ELR (cell line): ENCODE results near the gene FANK1.

Experiments
- DNase-seq: peaks from one replicate; pipeline ENCODE4 v3.0.0-alpha.2; 2015; ENCODE audit warnings: low read depth

FANK1 gene, protein sequence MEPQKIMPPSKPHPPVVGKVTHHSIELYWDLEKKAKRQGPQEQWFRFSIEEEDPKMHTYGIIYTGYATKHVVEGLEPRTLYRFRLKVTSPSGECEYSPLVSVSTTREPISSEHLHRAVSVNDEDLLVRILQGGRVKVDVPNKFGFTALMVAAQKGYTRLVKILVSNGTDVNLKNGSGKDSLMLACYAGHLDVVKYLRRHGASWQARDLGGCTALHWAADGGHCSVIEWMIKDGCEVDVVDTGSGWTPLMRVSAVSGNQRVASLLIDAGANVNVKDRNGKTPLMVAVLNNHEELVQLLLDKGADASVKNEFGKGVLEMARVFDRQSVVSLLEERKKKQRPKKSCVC

DNA sequence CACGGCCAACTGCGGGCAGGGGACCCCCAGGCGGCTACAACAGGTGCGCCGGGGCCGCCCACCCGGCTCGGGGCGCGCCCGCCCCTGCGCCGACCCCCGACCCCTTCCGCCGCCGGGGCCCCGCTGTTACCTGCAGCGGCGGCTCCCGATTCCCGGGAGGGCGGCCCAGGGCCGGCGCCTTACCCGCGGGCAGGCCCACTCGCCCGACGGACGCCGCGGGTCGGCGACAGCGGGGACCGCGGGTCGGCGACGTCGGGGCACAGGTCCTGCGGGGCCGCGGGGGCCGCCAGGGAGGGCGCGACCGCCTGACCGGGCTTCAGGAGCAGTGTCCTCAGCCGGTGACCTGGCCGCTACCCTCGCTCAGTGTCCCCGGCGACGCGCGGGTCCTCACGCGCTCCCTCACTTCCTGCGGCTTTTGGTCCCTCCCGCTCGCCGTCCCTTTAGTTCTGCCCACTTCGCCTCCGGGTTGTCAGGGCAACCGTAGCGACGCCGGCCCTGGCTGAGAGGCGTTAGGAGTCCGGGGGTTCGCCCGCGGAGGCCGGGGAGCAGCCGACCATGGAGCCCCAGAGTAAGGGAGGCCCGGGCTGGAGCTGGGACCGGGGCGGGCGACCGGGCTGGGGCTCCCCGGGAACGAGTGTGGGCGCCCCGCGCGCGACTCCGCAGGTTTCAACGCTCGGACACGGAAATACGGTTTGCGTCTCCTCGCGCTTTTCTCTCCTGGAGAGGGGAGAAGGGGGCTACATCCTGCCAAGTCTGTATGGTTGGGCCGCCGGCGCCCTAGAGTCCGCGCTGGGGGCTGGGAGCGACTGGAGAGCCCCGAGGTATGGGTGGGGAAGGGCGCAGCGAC lies at the start of gene FANK1:
Gene FANK1, plus strand, starts transcription at position 477 of the 847 bp plus-strand sequence. Its CDS starts 79 bp downstream, at position 556.
- DNase-seq: peak; percentile 89

DNA sequence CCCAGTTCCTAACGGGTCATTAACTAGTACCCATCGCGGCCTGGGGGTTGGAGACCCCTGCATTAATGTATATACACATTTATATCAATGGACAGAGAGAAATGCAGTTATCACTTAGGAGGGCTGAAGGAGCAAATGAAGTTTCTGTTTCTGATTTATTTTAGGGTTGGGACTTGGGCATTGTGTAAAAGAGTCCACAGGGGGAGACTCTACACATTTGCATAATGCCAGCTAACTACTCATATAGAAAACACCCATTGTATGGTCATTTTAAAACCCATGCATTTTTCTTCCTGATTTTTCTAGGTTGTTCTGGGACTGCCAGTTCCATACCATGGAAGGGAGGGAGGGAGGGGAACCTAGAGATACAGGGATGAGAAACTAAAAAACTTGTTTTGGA lies 49.5 kb upstream of the FANK1 start:
- no peak for DNase-seq

DNA sequence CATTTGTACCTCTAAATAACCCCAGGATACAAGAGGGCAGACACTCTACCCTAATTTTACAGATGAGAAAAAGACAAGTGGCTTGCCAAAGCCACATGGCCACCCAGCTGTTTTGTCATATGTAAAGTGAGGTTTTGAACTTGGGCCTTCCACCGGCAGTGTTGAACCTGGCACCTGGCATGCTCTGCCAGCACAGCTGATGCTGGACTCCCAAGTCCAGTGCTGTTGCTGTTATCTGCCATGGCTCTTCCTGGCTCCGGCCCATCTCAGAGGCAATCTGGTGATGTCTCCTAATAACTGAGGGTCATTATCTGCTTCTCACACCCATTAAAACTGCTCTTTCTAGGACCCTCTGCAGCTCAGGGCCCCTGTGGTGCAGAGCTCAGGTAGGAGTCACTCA lies 48.0 kb upstream of the FANK1 start:
- DNase-seq: no peak

DNA sequence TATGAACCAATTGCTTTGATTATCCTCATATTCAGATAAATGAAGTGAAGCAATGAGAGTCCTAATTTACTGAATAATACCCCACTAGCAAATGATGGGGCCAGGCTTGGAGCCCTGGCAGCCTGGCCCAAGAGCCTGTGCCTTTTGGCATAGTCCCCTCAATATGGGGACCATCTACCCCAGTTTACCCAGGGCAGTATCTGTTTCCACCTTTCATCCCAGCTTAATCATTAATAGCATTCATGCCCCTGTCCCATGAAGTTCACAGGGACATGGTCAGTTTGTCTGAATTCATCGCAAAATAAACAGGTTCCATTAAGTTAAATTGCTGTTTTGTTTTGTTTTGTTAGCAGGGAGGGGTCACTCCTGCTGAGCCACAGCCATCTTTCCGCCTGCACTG lies 47.5 kb upstream of the FANK1 start:
- DNase-seq: no peak

DNA sequence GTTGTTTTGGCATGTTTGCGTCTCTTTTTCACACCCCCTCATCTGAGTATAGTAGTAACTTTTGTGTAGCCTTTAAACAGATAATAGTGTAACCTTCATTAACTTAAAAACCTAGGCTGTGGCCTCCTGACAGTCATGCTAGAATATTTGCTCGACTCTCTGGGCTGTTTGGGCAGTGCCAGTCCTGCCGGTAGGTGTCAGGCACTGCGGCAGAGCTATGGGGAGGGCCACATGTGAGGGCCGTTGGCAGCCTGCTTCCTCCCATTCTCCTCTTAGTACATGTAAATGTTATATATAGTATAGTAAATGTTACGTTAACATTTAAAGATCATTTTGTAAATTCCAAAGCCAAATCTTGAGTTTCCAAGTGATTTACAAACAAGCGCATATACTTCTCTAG lies 46.9 kb upstream of the FANK1 start:
- no peak for DNase-seq

DNA sequence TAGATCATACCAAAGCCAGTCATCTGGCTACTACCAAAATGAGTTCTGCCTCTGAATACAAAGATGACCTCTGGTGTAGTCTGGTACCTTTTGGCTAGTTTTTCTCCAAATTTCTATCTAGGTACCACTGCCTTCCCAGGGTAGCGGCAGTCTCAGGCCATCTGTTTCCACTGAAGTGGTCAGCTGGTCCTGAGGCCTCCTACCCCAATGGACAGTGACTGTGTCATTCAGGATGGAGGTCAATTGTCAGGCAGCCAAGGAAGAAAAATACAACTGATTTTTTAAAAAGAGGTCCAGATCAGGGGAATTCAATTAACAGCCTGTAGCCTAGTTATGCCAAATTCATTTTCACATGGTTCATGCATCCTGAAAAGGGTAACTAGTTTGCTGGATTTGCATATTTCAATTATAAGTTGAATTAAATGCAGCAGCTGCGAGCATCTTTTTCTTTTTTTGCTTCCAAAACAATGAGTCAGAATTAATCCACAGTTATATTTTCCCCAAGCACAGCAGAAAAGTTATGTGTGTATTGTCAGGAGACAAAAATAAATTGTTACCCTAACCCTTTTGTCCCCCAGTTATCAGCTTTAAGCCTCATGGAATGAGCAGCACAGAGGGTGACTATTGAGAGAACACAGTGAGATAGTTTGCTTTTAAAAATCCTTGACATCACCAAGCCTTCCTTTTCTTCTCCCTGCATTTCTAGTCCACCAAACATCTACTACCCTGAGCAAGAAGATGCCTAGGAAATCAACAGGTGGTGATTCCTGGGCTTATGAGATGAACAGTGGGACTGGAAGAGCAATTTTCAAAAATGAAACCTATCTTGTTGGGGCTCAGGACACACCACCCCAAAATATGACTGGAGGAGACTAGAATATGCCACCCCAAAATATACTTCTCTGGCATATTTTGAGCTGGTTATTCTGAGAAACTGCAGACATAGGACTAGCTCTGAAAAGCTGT lies 45.3 kb upstream of the FANK1 start:
- no peak for DNase-seq

DNA sequence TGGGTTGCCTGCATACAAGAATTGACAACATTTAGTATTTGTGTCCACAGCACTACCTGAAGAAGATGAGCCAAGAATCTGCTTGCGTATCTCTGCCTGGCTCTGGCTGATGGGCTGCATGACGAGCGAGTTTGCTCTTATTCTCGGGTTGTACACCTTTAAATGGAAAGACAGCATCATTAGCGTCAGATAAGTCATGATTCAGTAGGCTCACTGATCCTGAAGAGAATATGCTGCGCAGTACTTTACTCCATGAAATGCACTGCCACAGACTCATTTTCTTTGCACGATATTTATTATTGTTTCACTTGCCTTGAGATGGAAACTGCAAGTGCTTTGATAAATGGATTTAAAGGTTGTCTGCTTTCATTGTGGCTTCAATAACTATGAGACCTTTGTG lies 43.9 kb upstream of the FANK1 start:
- DNase-seq: no peak

DNA sequence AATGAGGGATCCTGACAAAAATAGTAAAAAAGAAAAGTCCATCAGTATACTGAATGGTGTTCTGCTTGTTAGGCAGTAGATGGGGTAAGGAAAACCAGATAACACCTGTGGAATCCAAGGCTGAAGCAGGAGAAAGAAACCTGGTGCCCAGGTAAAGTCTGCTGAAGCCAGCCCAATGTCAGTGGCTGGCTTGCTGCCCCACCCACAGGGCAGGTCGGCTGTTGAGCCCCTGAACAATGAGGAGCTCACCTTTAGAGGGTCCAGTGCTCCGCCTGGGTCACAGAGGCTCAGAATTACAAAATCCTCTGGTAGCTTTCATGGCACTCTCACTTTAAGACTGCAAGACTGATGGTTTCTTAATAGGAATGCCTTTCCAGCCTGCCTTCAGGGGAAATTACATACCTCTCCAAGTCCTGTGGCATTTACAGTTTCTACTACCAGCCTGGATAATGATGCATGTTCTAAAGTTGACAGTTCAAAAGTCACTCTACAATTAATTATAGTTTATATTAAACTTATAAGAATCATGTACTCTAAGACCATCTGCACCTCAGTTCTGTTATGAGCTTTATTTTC lies 39.1 kb upstream of the FANK1 start:
- DNase-seq: no peak

DNA sequence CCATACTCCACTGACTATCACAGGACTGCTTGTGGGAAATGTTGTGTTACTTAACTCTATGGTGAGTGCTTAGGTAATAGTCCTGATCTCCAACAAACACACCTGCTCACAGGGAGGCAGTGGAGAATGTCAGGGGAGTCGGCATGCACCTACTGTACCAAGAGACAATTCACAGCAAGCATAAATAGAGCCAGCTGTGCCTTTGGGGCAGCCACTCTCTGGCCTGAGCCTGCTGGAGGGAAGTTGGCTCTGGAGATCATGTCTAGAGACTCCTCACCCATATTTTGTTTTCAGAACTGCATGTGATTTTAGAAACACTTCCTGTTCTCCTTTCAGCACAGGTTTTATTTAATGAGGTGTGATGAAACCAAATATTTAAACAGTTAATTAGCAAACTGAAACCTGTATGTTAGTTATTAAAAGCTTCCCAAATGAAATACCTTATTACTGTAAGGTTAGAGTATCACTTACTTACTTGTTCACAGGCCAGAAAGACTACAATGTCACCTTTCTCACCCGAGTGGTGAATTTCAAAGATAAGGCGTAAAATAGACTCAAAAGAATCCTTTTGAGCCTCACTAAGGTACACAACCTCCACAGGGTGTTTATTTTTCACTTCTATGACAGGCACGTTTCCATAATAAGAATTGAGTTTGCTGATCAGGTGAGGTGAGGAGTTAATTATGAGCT lies 37.1 kb upstream of the FANK1 start:
- no peak for DNase-seq

DNA sequence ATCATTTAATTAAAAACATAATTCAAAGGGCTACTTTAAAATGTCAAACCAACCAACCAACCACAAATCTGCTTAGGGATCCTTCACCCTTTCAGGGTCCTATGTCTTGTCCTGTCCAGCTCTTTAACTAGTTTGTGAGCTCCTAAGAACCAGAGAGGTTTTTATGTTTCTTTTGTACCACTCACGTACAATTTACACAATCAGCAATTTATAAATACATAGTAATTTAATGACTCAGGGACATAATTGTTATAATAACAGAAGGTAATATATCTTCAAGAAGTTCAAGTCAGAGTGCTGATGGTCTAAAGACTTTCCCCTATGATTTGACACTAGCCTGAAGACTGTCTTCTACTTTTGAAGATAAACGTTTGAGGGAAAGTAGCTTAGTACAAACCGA lies 31.2 kb upstream of the FANK1 start:
- no peak for DNase-seq

DNA sequence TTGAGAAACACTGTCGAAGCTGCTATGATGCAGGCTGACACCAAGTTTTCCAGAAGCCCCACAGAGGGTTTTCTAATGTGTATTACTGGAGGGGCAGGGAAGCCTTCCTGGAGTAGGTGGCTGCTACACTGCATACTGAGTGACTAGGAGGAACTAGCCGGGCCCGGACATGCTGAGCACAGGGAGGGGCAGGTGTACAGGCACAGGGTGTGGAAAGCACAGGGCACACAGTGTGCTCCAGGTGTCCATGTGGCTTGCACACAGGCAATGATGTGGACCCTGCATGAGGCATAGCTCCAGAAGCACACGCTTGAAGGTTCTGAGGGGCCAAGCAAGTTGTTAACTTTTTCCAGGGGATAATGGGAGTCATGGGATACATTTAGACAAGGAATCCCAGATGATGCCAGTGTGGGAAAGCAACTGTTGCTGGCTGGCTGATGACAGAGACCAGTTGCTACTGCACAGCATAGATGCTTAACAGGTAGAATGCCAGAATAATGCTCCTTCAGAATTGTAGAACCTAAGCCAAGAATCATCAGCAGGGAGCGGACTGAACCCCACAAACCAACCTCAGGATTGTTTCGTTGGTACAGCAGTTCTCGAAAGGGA lies 29.8 kb upstream of the FANK1 start:
- DNase-seq: no peak

DNA sequence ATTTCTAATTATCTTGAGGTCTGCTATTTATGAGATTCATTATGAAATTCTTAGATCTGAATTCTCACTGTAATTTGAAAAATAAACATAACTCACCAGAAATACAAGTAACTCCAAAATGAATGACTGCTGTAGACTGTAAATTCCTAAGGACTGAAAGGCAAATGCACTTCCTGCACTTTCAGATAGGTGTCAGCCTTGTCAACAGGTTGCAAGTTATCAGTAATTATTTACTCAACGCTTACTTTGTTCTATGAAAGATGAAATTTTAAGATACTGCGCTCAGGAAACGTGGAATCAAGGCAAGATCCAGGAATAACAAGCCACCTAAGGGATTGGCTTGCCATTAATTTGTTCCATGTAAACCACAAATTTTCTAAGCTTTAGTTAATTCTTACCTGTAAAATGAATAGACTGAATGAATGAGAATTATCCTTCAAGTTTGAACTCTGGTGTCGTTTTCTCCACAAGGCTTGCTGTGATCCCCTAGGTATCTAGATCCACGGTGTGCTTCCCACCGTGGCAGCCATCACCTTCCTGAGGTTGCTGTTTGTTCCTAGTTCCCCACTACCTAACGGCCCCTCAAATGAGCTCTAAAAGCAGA lies 27.9 kb upstream of the FANK1 start:
- DNase-seq: peak; percentile 70

DNA sequence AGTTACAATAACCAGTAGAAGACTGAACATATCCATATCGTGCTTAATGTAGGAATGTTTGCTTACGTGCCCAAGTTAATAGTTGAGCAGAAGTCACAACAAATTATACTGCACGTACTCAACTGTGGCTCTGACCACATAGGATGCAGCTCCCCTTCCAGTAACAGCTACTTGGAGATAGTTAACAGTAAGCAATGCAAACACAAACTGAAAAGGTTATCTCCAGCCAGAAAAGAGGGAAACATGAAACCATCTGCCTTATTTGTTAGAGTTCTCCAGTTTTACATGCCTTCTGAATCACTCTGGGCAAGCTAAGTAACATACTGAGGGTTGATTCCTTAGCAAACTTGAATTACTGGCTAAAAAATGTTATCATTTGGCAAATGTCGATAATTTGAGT lies 25.0 kb upstream of the FANK1 start:
- no peak for DNase-seq

DNA sequence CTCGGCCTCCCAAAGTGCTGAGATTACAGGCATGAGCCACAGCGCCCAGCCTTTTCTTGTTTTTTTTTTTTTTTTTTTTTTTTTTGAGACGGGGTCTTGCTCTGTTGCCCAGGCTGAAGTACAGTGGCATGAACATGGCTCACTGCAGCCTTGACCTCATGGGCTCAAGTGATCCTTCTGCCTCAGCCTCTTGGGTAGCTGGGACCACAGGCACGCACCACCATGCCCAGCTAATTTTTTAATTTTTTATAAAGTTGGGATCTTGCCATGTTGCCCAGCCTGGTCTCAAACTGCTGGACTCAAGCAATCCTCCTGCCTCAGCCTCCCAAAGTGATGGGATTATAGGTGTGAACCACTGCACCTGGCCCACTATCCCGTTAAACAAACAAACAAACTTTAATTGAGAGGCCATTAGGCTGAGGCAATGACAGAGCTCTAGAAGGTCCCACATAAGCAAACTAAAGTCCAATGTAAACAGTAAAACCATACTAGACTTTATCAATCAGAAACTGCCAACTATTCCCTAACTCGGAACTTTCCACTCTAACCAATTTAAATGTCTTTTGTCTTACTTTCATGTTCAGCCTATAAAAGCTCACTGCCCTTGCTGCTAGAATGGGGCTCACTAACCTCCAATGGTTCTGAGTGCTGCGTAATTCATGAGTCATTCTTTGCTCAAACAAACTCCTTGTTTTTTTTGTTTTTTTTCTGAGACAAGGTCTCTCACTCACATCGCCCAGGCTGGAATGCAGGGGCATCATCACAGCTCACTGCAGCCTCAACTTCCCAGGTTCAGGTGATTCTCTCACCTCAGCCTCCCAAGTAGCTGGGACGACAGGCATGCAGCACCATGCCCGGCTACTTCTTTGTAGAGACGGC lies 17.2 kb upstream of the FANK1 start:
- peak; percentile 95 for DNase-seq

DNA sequence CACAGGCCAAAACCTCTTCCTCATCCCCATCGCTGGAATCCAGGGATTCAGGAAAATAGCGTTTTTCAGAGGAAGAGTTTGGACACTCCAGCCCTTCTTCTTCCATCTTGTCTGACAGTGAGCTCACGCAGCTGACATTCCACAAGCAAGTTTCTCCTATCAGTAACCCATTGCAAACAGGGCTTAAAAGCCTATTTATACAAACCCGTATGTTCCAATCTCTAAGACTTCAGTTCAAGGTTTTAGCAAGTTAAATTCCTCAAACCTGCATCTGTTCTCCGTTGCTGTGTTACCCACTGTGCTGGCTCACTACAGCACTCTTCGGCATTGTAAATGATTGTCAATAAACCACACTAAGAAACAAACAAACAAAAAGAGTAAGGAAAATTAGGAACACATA lies 15.6 kb upstream of the FANK1 start:
- DNase-seq: no peak

DNA sequence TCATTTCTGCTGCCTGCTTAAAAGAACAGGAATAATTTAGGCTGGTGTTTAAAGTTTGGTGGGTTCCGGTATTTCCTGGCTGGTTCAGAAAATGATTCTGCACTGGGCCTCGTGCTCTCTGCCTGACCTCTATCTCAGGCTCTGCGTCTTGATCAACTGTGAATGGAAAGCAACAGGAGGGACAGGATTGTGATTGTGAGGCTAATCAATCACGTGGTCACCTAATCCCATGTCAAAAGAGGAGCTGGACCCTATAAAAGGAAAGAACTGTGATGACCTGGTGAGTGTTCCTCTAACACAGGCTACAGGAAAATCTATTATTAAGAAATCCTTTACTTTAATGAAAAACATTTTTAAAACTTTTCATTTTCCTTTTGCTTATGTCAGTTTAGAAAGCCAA lies 15.2 kb upstream of the FANK1 start, which contains the start of gene DHX32:
Gene DHX32, minus strand, starts transcription at position 101 of the 400 bp plus-strand sequence. CDS start 468 bp downstream, outside the sequence.
- no peak for DNase-seq

DNA sequence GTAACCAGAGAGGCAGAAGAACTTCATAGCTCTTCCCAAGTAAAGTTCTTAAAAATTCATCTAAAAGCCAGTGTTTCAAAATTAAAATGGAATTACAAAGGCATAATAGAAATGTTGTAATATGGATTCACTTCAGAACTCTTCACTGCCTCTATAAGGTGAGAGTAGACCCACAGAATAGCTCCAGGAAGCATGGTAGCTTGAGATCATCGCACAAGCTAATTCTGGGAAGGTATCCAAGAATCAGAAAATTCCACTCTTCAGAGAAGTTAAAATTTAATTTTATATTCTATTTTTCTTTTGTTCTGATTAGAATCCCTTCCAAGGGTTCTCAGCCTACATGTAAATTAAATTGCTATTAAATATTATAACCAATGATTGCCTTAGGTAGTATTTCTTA lies 13.8 kb upstream of the FANK1 start:
- DNase-seq: no peak

DNA sequence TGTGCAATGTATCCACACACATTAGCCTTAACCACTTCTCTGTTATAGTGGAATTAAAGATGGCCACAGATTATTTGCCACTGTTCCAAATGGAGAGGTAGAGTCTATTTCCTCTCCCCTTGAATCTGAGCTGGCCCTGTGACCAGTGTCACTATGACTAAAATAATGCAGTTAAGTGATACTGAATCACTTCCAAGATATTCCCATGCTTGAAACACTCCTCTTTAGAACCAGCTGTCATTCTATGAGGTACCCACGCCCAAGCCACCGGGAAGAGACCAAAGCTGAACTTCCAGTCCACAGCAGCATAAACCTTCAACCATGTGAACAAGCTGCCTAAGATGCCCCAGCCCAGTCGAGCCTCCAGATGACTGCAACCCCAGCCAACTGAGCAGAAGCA lies 13.2 kb upstream of the FANK1 start:
- no peak for DNase-seq

DNA sequence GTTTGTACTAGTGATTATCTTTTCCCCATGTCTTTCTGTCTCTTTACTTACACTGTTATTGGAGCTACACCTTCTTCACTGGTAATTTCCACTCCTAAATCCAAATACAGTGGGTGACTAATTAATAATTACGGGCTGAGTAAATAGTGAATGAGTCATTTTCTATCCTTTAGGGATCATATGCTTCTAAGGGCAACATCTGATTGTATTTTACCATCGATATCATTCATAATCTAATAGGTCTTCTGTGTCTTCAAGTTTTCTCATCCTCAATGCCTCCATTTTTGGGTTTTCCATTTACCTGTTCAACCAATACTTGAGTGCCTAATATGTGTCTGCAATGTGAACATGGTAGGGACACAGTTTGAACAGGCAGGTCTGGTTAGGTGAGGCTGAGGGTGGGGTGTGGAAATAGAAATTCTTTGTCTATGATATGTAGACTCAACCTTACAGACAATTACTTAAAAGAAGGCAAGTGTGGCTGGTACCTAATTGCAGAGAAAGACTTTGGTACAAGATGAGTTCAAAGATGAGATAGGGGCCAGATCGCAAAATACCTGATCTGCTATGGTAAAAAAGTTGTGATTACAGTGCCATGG lies 9.4 kb upstream of the FANK1 start:
- DNase-seq: peak; percentile 31
